IPS-18a (cell line): ENCODE measurements around the gene AKR1C3.
"Not testable (repeated sequence)": the region's sequence is repeated elsewhere in the genome, so short reads cannot be mapped to it uniquely, and the experiment has no call there.

Experiments used
- H3K27ac ChIP-seq: one replicate; pipeline ENCODE4 v1.5.1; 2013; ENCODE audit warnings: low read length
- H3K27me3 ChIP-seq: one replicate; pipeline ENCODE4 v1.6.1; 2013; ENCODE audit warnings: mild to moderate bottlenecking, low read length; ENCODE audit not compliant: control insufficient read depth, insufficient read depth
- H3K36me3 ChIP-seq: one replicate; pipeline ENCODE4 v1.6.1; 2013; ENCODE audit warnings: low read depth, low read length; ENCODE audit not compliant: control insufficient read depth
- H3K4me1 ChIP-seq: one replicate; pipeline ENCODE4 v1.6.1; 2013; ENCODE audit warnings: low read depth, low read length; ENCODE audit not compliant: control insufficient read depth
- H3K4me3 ChIP-seq: one replicate; pipeline ENCODE4 v1.5.1; 2013; ENCODE audit warnings: low read length
- H3K9ac ChIP-seq: one replicate; pipeline ENCODE4 v1.6.1; 2013; ENCODE audit warnings: mild to moderate bottlenecking, low read length, moderate library complexity
- H3K9me3 ChIP-seq: one replicate; pipeline ENCODE4 v1.6.1; 2013; ENCODE audit warnings: low read depth, low read length; ENCODE audit not compliant: control insufficient read depth

The AKR1C3 gene

DNA sequence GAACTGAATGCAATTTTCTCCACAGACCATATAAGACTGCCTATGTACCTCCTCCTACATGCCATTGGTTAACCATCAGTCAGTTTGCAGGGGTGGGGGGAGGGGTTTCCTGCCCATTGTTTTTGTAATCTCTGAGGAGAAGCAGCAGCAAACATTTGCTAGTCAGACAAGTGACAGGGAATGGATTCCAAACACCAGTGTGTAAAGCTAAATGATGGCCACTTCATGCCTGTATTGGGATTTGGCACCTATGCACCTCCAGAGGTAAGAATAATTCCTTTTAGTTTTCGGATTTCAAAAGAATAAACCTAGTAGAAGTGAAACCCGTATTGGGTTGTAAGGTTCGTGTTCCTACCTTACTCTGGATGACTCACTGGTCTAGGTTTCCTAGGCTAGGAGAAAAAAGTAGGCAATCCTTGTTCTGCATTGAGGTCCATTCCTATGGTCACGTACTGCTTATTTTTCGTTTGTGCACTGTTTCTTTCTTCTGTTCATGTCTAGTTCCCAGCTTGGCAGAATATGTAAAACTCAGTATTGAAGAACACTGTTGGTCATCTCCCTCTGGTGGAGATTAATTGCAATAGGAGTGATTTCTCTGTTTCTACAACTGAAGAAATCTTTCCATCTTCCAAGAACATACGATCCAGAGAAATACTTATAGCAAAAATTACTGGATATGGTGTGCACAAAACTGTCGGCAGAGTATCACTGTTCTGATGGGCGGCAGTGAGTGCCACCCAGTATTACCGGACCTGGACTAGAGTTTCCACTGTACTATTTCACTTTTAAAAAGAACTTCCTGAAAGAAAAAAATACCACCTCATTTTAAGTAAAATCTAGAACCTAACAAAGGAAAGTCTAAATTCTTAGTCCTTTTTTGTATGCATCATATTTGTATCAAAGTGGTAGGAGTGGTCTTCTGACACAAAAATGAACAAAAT is at the start of gene AKR1C3:
Gene AKR1C3, plus strand, starts transcription at position 150 of the 941 bp plus-strand sequence. Its CDS starts 31 bp downstream, at position 181.
- no peaks in the 10 kb centered on the region for H3K27me3 ChIP-seq
- no peak within 1 kb of the TSS for H3K27ac ChIP-seq
- H3K9me3 ChIP-seq, result no peaks in the 10 kb centered on the region
- H3K4me1 ChIP-seq, result peaks cover 4% of the 10 kb centered on the region
- no peaks in the 10 kb centered on the region for H3K36me3 ChIP-seq
- H3K4me3 ChIP-seq, result peak within 1 kb of the TSS; percentile 40
- no peak within 1 kb of the TSS for H3K9ac ChIP-seq

GRCh38 chr10:5045095-5045494 is 49.1 kb upstream of the AKR1C3 start:
- Histone ChIP-seq H3K9ac (no peak overlapping the region), H3K9me3 (no peaks in the 10 kb centered on the region), H3K4me1 (no peaks in the 10 kb centered on the region), H3K27ac (no peak overlapping the region), H3K27me3 (no peaks in the 10 kb centered on the region), H3K4me3 (no peak overlapping the region), H3K36me3 (no peaks in the 10 kb centered on the region)

- H3K36me3 ChIP-seq, result no peaks in the 10 kb centered on the region
- no peaks in the 10 kb centered on the region for H3K4me1 ChIP-seq
- H3K4me3 ChIP-seq, result no peak overlapping the region
- H3K9me3 ChIP-seq, result no peaks in the 10 kb centered on the region
- H3K27ac ChIP-seq, result no peak overlapping the region
- H3K9ac ChIP-seq, result no peak overlapping the region
- H3K27me3 ChIP-seq, result no peaks in the 10 kb centered on the region
Observed at GRCh38 chr10:5046410-5046809, 47.8 kb upstream of the AKR1C3 start.

DNA sequence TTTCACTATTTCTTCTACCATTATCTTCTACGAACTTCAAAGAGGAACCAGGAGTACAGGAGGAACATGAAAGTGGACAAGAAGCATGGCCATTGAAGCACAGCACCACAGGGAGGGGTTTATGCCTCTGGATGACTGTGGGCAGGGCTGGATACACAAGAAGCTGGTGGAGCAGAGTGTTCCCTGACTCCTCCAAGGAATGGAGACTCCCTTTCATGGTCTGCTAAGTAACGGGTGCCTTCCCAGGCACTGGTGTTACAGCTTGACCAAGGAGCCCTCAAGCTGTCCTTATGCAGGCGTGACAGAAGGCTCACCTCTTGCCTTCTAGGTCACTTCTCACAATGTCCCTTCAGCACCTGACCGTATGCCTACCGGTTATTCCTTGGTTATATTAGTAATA is 47.2 kb upstream of the AKR1C3 start:
- not testable (repeated sequence) for H3K4me3 ChIP-seq, H3K27me3 ChIP-seq, H3K4me1 ChIP-seq, H3K27ac ChIP-seq, H3K36me3 ChIP-seq, H3K9ac ChIP-seq, H3K9me3 ChIP-seq

DNA sequence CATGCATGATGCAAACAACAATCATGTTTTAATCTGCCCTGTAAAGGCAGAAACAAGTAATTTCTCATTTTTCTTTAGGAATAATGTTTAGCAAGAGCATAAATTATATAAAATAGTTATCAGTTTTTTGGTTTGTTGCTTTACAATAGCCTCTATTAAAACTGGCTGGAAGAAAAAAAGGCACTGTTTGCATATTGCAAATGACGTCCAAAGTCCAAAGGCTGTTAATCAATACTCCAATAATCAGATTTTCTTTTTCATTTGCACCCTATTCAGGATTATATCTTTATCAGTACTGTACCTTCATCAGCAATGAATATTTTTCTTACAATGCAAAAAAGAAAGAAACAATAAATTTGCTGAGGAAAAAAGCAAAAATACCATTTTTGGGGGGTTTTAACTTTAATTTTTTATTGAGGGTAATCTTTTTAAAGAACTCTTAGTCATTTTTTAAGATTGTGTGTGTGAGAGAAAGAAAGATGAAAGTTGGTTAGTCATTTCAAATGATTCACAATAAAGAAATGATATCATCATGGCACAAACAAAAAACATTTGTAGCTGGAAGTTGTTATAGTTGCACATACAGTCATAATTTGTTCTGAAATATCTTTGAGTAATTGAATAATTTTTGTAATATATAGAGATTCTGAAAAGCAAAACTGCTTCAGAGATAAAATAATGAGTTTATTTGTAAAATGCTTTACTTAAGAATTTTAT is 46.1 kb upstream of the AKR1C3 start:
- Histone ChIP-seq H3K9ac (no peak overlapping the region), H3K9me3 (no peaks in the 10 kb centered on the region), H3K4me3 (no peak overlapping the region), H3K36me3 (no peaks in the 10 kb centered on the region), H3K4me1 (no peaks in the 10 kb centered on the region), H3K27me3 (no peaks in the 10 kb centered on the region), H3K27ac (no peak overlapping the region)

GRCh38 chr10:5052951-5053500 is 41.2 kb upstream of the AKR1C3 start:
- H3K27ac ChIP-seq, H3K36me3 ChIP-seq, H3K4me1 ChIP-seq, H3K27me3 ChIP-seq, H3K9ac ChIP-seq, H3K9me3 ChIP-seq, H3K4me3 ChIP-seq: not testable (repeated sequence)

- not testable (repeated sequence) for H3K27ac ChIP-seq, H3K27me3 ChIP-seq, H3K9ac ChIP-seq, H3K9me3 ChIP-seq, H3K36me3 ChIP-seq, H3K4me3 ChIP-seq, H3K4me1 ChIP-seq
Observed at GRCh38 chr10:5054831-5055230, 39.4 kb upstream of the AKR1C3 start.

GRCh38 chr10:5059267-5059666 is 34.9 kb upstream of the AKR1C3 start:
- not testable (repeated sequence) for H3K36me3 ChIP-seq, H3K27ac ChIP-seq, H3K4me1 ChIP-seq, H3K27me3 ChIP-seq, H3K9me3 ChIP-seq, H3K4me3 ChIP-seq, H3K9ac ChIP-seq

- not testable (repeated sequence) for H3K27ac ChIP-seq, H3K4me1 ChIP-seq, H3K9me3 ChIP-seq, H3K9ac ChIP-seq, H3K36me3 ChIP-seq, H3K4me3 ChIP-seq, H3K27me3 ChIP-seq
Observed at GRCh38 chr10:5060791-5061190, 33.4 kb upstream of the AKR1C3 start.

DNA sequence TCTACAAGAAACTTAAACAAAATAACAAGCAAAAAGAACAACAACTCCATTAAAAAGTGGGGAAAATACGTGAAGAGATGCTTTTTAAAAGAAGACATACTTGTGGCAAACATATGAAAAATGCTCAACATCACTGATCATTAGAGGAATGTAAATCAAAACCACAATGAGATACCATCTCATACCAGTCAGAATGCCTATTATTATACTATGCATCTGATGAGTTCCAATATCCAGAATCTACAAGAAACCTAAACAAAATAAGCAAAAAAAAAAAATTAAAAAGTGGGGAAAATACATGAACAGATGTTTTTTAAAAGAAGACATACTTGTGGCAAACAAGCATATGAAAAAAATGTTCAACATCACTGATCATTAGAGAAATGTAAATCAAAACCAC is 29.6 kb upstream of the AKR1C3 start:
- Histone ChIP-seq H3K4me1 (no peaks in the 10 kb centered on the region), H3K9me3 (no peaks in the 10 kb centered on the region), H3K36me3 (no peaks in the 10 kb centered on the region), H3K27me3 (no peaks in the 10 kb centered on the region), H3K4me3 (no peak overlapping the region), H3K9ac (no peak overlapping the region), H3K27ac (no peak overlapping the region)

- H3K27me3 ChIP-seq, result no peaks in the 10 kb centered on the region
- no peaks in the 10 kb centered on the region for H3K36me3 ChIP-seq
- H3K4me1 ChIP-seq, result peaks cover 13% of the 10 kb centered on the region
- H3K9me3 ChIP-seq, result peaks cover 4% of the 10 kb centered on the region
- no peak overlapping the region for H3K9ac ChIP-seq
- no peak overlapping the region for H3K4me3 ChIP-seq
- no peak overlapping the region for H3K27ac ChIP-seq
Observed at GRCh38 chr10:5068274-5068984, 25.8 kb upstream of the AKR1C3 start.
